Stimulated activated CD8-positive, alpha-beta memory T cell treated with anti-CD3 and anti-CD28 coated beads, Interleukin-15, amount 100 ng/mL, for 1 hour (primary cell): ENCODE data around the gene ITGA2B.
"Not testable (repeated sequence)": the region's sequence is repeated elsewhere in the genome, so short reads cannot be mapped to it uniquely, and the experiment has no call there.

Experiments
- DNase-seq: peaks from one replicate; pipeline ENCODE4 v3.0.0-alpha.2; 2020; ENCODE audit warnings: low read depth

Gene ITGA2B

GRCh38 chr17:44389281-44389680, at the start of gene ITGA2B:
Gene ITGA2B (minus strand): TSS chr17:44389649. CDS start chr17:44389473, 176 bp downstream.
- no peak for DNase-seq

DNA sequence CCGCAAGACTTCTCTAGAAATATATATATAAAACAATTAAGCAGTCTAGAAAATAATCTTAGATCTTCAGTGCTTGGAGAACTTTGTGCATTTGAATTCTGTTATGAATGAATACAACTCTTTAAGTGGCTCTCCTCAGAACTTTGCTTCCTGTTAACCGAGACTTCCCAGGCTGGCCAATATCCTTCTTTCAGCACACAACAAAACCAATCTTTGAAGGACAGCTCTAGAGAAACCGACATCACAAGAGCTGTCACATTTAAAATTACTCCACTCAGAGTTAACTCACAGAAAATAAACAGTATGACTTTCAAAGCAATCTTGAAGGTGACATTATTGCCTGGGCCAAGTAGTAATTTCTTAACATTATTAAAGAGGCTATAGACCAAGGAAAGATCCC, 49.7 kb upstream of the ITGA2B start:
- DNase-seq, result no peak

GRCh38 chr17:44438636-44439035, 49.2 kb upstream of the ITGA2B start:
- DNase-seq, result no peak

GRCh38 chr17:44436336-44436735, 46.9 kb upstream of the ITGA2B start:
- no peak for DNase-seq

GRCh38 chr17:44432254-44433157, 43.1 kb upstream of the ITGA2B start:
- DNase-seq, result no peak

- no peak for DNase-seq
Observed at GRCh38 chr17:44424828-44425461, 35.5 kb upstream of the ITGA2B start.

- no peak for DNase-seq
Observed at GRCh38 chr17:44417553-44417952, 28.1 kb upstream of the ITGA2B start.

DNA sequence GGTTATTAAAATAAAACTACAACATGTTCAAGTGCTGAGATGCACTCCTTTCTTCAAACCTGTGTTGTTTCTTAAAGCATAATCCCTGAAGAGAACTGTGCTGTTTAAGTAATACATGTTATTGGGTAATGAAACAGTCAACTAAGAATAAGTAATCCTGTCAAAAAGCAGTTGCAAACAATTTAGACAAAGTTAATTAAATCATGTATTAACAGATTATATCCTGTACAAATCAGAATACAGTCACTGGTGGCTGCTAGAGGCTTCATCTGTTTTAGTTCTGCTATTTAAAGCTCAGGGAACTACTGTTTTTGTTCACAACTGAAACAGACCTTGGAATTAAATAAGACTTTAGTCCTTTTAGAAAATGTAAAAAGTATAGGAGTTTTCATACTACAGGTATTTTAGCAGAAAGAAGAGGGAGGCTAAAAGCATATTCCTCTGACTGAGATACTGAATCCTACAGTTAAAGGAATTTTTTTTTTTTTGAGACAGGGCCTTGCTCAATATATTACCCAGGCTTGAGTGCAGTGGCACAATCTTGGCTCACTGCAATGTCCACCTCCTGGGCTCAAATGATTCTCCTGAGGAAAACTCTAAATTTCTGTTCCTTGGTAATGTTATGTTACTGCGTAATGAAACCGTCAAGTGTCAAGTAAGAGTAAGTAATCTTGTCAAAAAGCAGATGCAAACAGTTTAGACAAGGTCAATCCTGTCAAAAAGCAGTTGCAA, 27.3 kb upstream of the ITGA2B start:
- no peak for DNase-seq

GRCh38 chr17:44414394-44415155, 25.1 kb upstream of the ITGA2B start:
- no peak for DNase-seq

DNA sequence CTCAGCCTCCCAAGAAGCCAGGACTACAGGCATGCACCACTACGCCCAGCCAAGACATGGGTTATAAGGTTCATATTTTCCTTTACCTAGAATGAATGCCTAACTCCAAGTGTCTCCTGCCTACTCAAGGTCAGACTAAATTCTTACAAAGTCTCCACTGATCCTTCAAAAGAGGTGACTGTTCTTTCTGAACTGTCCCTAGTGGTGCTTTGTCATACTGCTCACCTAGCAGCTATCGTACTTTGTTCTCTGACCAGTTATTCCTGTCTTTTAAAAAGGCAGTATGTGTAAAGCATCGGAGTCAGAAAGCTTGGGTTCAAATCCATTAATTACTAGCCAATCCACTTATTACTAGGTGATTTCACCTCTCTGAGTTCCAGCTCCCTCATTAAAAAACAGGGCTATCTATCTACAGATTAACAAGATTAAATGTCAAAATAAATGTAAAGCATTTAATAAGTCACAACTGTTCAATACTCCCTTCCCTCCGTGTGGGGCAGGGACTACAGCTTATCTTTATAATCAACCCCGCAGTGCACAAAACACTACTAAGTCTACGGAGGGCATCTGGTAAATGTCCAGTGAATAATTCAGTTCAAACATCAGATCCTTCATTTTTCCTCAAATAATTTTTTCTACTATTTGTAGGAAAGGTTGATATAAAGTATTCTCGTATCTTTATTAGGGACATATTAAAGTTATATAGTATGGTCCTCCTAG, 20.0 kb upstream of the ITGA2B start:
- DNase-seq, result no peak

GRCh38 chr17:44408786-44409185, 19.3 kb upstream of the ITGA2B start:
- DNase-seq, result no peak

GRCh38 chr17:44402564-44403172, 13.2 kb upstream of the ITGA2B start:
- no peak for DNase-seq

- no peak for DNase-seq
Observed at GRCh38 chr17:44400226-44400847, 10.9 kb upstream of the ITGA2B start.

DNA sequence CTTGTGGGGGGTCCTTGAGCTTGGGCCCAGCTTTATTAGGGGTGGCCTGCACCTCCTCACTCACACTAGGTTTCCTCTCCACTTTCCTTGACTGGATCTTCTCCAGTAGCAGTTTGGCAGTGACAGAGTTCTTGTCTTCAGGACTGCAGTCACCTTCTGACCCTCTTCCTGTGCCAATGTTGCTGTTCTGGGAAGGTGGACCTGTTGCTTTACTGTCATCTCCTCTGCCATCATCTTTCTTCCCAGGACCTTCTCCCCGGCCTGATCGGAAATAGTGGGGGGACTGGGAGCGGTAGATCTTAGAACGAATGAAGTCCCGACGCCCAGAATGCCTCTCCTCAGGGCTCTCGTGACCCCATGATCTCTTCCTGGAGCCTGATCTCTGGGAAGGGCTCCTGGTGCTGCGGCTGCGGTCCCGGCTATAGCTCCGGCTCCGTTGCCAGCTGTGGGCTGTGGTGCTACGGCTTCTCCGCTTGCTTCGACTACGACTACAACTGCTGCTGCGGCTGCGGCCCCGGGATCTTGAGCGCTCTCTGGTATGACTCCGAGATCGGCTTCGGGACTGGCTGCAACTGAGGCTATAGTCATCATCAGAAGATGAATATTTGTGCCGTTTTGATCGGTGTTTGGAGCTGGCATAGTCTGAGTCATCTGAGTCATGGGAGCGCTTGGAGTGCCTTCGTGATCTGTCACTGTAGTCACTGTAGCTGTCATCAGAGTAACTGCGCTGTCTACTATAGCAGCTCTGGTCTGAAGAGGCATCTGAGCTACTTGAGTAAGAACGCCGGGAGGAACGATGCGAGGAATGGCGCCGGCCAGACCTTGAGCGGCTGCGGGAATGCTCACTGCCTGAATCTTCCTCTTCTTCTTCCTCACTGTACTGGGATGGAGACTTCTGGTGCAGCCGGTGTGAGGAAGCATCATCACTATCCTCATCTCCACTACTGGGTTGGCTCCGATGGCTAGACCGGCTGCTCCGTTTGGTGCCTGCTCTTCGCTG, 9.5 kb upstream of the ITGA2B start:
- no peak for DNase-seq

DNA sequence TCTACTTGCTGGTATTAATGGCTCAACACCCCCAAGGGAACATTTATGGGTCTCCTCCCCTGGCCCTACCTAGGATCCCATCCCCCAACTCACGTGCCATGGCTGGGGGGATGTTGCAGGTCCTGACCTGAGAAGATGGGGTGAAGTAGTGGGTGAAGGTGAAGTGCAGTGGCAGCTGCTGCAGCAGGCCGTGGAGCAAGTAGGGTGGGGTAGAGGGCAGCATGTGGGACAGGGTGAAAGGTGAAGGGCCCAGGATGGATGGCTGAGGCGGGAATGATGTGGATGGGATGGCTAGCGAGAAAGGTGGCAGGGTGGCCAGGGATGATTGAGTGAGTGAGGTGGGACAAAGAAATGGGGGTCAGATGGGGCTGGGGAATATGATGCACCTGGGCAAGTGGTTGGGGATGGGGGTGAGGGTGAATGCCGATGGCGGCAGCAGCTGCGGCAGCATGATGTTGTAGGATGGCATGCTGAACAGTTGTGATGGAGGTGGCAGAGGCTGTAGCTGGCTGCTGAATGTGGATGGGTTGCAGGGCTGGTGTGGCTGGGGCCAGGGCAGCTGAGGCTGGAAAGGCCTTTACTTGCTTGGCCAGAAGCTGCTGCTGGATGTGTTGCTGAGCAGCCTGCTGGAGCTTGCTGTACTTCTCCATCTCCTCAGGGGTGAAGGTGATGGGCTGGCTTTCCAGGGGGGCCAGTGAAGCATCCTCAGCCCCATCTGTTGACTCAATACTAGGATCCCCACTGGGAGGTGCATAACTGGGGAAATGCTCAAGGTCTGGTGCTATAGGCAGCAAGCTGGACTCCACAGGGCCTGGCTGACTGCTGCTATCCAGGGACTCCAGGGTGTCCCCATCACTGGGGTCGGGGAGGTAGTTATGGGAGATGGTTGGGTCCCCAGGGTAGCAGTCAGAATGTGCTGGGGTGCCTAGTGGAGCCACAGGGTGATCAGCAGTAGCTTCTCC, 8.3 kb upstream of the ITGA2B start:
- no peak for DNase-seq

DNA sequence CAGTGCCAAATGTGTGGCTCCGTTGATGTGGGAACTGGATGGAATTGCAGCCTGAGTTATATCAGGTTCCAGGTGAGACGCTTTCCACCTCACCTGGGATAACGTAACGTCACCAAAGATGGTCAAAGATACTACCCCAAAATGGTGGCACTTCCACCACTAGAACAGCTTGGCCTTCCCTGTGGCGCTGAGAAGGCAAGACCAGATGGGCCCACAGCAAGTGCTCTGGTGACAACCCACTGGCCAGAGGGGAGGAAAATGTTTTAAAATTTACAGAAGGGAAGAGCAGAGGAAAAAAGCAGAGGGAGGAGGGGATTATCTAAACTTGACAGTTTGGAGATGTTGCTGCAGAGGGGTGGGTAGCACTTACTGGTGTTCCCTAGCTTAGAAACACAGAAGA, 7.5 kb upstream of the ITGA2B start:
- DNase-seq, result no peak

GRCh38 chr17:44394833-44395232, 5.4 kb upstream of the ITGA2B start:
- no peak for DNase-seq

- not testable (repeated sequence) for DNase-seq
Observed at GRCh38 chr17:44394112-44394511, 4.7 kb upstream of the ITGA2B start.
